NCI-H345 treated with DMSO at 0.1 percent for 48 hours (cell line): ENCODE results near the gene KREMEN1.
A peak's percentile ranks its signal among the peaks of the same experiment; 100 is the strongest.

Experiments used
- DNase-seq: peaks from one replicate; lab custom pipeline; 2025; ENCODE audit not compliant: unreplicated experiment; lab: John Stamatoyannopoulos, UW

The KREMEN1 gene

GRCh38 chr22:29048822-29049654 is 23.8 kb upstream of the KREMEN1 start:
- DNase-seq = no peak

GRCh38 chr22:29049655-29050263 is 23.1 kb upstream of the KREMEN1 start:
- no peak for DNase-seq

GRCh38 chr22:29050457-29050856 is 22.4 kb upstream of the KREMEN1 start:
- no peak for DNase-seq

GRCh38 chr22:29053048-29053702 is 19.7 kb upstream of the KREMEN1 start:
- DNase-seq = no peak

- no peak for DNase-seq
Observed at GRCh38 chr22:29054251-29054767, 18.5 kb upstream of the KREMEN1 start.

GRCh38 chr22:29055192-29055830 is 17.5 kb upstream of the KREMEN1 start:
- DNase-seq = no peak

- no peak for DNase-seq
Observed at GRCh38 chr22:29056472-29056871, 16.4 kb upstream of the KREMEN1 start.

GRCh38 chr22:29060251-29060869 is 12.5 kb upstream of the KREMEN1 start:
- no peak for DNase-seq

- no peak for DNase-seq
Observed at GRCh38 chr22:29060931-29061330, 11.9 kb upstream of the KREMEN1 start.

- no peak for DNase-seq
Observed at GRCh38 chr22:29061773-29062172, 11.1 kb upstream of the KREMEN1 start, which contains the start of gene C22orf31. C22orf31 (minus strand) TSS chr22:29061831; CDS start chr22:29061792, 39 bp downstream.

GRCh38 chr22:29062286-29062821 is 10.5 kb upstream of the KREMEN1 start:
- DNase-seq = no peak

- DNase-seq = no peak
Observed at GRCh38 chr22:29065468-29066190, 7.2 kb upstream of the KREMEN1 start.

GRCh38 chr22:29069463-29069862 is 3.4 kb upstream of the KREMEN1 start:
- no peak for DNase-seq

- no peak for DNase-seq
Observed at GRCh38 chr22:29070490-29070889, 2.3 kb upstream of the KREMEN1 start.

- DNase-seq = no peak
Observed at GRCh38 chr22:29071261-29072045, 1.4 kb upstream of the KREMEN1 start.

GRCh38 chr22:29072193-29072978 is 449 bp upstream of the KREMEN1 start:
- peak; percentile 64 for DNase-seq

GRCh38 chr22:29073618-29074275 is 912 bp downstream of the KREMEN1 start:
- no peak for DNase-seq

GRCh38 chr22:29074276-29074772 is 1.5 kb downstream of the KREMEN1 start:
- no peak for DNase-seq
